NCI-H1436 (cell line): Measurements from ENCODE around the gene CLASP2.
"Not testable (repeated sequence)": the region's sequence is repeated elsewhere in the genome, so short reads cannot be mapped to it uniquely, and the experiment has no call there.

Source experiments
- DNase-seq: peaks from one replicate; lab custom pipeline; 2025; lab: John Stamatoyannopoulos, UW

CLASP2 gene

DNA sequence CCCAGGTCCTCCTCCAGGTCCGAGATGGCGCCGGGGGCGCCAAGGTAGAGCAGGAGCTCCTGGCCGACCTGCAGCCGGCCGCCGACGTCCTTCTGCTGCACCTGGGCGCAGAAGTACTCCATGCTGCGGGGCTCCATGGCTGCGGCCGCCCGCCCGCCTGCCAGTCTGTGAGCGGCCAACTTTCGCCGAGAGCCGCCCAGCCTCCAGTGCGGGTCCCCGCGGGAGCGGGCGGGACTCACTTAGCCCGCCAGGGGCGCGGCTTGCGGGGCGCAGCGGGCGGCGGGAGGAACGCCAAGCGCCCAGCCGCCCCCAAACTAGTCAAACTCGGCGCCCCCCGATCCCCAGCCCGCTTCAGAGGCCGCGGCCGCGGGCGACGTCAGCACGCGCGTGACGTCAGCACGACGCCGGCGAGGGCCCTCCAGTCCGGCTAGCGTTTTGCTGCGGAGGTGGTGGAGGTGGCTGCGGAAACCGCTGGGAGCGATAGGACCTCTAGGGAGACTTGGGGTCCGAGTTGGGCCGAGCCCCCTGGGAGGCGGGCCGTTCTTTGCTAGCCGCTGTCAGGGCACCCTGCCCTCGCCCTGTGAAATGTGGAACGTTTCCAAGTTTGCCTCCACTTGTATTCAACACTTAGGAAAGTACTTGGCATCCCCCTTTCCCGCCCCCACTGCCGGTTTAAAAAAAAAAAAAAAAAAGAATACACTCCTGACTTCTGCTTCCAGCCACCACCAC lies at the start of gene CLASP2:
Gene CLASP2, minus strand, starts transcription at position 389 of the 729 bp plus-strand sequence. Its CDS starts 252 bp downstream, at position 137.
- DNase-seq: peak; percentile 38

DNA sequence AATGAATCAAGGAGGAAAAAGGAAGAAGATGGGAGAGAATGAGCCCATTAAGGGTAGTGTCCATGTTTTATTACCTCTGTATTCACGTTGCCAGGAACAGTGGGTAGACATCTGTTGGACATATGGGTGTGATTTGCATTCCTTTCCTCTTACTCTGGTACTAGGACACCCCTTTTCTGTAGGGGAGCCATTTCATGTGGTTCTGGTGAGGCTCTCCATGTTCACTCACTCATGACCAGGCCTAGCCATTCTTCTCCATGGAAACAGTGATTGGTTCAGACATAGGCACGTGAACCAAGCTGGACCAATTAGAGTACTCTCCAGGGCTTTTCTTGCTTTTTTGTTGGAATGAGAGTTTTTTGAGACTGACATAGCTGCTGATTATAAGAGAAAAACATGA lies 40.8 kb upstream of the CLASP2 start:
- DNase-seq: no peak

DNA sequence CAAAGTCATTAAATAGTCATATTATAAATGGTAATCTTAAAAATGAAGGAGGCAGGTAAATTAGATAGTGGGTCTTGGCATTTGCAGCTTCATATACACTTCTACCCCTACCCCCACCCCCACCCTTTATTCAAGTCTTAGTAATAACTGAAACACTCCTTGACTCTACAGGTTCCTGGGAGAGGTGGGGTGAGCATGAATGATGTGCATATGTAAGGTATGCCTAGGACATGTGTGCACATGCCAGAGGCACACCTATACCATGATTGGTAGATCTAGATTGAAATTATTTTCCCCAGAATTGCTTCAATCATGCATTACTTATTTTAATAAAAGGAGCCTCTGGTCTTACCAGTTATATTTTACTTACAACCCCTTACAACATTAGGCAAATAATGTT lies 40.2 kb upstream of the CLASP2 start:
- no peak for DNase-seq

DNA sequence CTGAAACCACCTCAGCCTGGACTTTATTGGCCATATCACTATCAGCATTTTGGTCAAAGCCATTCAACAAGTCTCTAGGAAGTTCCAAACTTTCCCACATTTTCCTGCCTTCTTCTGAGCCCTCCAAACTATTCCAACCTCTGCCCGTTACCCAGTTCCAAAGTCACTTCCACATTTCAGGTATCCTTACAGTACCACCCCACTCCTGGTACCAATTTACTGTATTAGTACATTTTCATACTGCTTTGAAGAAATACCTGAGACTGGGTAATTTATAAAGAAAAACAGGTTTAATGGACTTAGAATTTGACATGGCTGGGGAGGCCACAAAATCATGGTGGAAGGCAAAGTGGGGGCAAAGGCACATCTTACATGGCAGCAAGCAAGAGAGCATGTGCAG lies 36.3 kb upstream of the CLASP2 start:
- not testable (repeated sequence) for DNase-seq

DNA sequence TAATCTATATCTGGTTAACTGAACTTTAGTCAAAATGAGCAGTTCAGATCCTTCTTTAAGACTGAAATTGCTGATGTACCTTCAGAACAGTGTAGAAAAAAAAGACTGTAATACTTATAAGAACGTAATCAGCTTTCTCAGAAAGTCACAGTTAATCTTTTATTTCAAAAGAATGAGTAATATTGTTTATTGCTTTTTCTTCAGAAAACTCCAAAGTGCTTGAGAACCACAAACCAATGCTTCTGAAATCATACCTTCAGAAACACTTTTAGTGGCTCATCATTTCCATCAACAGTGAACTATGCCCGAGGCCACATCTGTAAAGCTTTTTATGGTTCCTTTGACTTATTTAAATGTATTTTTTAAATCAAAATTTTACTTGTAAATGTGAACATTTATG lies 33.3 kb upstream of the CLASP2 start:
- no peak for DNase-seq

DNA sequence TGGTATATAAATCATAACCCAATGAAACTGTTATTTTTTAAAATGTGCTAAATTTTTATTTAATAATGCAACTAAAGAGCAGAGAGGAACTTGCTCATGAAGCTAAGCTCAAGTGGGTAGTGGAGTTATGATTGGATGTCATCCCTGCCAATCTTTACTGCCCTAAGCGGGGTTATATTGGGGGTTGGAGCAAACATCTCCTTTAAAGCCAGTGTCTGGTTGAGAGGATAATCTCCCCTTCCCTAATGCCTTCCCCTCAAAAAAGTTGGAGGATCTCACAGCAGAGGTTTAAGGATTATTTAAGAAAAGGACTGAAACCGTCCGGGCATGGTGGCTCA lies 32.1 kb upstream of the CLASP2 start:
- no peak for DNase-seq

DNA sequence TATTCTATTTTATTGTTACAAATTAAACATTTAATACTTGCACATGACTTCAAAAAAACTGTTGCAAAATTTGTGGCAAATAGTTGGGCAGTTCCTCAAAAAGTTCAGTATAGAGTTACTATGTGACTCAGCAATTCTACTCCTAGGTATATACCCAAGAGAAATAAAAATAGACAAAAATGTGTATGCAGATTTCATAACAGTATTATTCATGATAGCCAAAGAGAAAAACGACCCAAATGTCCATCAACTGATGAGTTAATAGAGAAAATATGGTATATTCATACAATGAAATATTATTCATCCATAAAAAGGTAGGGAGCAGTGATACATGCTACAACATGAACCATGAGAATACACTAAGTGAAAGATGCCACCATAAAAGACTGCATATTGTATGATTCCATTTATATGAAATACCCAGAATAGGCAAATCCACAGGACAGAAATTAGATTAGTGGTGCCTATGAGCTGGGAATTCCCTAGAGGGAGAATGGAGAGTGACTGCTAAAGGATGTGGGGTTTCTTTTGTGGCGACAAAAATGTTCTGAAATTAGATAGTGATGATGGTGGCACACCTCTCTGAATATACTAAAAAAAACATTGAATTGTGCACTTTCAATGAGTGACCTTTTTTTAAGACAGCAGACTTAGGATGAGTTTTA lies 31.6 kb upstream of the CLASP2 start:
- no peak for DNase-seq

DNA sequence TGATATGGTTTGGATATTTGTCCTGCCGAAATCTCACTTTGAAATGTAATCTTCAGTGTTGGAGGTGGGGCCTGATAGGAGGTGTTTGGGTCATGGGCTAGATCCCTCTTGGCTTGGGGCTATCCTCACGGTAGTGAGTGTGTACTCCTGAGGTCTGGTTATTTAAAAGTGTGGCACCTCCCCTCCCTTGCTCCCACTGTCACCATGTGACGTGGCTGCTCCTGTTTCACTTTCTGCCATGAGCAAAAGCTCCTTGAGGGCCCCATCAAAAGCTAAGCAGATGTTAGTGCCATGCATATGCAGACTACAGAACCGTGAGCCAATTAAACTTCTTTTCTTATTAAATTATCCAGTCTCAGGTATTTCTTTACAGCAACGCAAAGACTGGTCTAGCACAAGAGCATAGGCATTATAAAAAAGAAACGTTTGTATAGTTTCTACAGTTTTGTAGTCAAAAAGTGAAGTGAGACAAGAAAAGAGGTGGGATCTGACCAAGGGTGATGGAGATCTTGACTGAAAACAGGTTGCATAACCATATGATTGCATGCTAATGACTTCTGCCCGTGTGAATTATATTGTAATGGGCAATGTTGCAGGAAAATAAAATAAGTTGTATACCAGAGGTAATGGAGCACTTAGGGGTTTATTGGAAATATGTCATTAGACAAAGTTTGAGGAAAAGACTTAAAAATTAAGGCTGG lies 28.5 kb upstream of the CLASP2 start:
- DNase-seq: no peak

DNA sequence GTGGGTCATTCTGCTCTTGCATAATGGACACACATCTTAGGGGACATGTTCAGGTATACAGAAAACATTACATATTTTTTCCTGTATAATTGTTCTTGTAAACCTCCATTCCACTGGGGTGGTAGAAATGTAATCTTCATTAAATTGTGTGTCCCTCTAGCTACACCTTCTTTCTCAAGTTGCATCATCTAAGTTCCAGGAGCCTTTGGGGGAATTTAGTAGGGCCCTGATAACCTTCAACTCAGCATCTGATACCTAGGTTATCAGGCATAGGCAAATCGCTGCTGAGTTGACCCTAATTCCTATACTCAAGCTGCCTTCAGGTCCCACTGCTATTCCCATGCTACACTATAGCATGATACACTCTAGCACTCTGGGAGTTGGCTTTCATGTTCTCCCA lies 19.1 kb upstream of the CLASP2 start:
- DNase-seq: no peak

DNA sequence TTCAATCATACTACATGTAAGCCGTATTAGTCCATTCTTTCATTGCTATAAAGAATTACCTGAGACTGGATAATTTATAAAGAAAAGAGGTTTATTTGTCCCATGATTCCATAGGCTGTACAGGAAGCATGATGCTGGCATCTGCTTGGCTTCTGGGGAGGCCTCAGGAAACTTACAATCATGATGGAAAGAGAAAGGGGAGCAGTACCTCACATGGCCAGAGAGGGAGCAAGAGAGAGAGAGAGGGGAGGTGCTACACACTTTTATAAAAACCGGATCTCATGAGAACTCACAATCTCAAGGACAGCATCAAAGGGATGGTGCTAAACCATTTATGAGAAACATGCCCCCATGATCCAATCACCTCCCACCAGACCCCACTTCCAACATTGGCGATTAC lies 14.3 kb upstream of the CLASP2 start:
- DNase-seq: no peak

DNA sequence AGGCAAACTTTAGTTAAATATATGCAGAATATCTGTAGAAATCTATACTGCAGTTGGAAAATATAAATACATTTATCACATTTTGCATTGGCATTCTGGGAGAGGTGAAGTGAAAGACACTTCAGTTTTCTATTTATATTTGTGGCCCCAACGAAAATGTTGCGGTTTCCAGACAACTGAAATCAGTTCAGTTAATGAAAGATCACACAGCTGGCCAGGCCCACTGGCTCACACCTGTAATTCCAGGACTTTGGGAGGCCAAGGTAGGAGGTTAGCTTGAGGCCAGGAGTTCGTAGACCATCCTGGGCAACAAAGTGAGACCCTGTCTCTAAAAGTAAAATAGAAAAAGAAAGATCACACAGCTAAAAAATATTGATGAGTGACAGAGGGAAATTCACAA lies 11.9 kb upstream of the CLASP2 start:
- no peak for DNase-seq

DNA sequence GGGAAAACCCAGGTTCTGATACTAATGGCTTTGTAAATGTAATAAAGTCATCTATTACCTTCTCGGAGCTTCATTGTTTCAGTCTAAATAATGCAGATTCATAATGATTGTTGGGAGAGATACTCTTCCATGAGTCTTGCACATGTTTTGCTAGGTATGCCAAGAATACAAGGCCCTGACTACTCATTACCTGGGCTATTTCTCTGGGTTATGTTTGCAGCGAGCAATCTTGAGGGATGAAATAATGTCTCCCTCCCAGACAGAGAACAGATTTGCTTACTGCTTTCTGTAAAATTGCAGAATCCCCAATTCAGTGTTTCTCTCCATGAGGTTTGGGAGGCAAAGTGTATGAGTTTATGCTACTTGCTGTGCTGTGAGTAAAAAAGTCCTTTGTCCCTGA lies 6.2 kb upstream of the CLASP2 start:
- no peak for DNase-seq

DNA sequence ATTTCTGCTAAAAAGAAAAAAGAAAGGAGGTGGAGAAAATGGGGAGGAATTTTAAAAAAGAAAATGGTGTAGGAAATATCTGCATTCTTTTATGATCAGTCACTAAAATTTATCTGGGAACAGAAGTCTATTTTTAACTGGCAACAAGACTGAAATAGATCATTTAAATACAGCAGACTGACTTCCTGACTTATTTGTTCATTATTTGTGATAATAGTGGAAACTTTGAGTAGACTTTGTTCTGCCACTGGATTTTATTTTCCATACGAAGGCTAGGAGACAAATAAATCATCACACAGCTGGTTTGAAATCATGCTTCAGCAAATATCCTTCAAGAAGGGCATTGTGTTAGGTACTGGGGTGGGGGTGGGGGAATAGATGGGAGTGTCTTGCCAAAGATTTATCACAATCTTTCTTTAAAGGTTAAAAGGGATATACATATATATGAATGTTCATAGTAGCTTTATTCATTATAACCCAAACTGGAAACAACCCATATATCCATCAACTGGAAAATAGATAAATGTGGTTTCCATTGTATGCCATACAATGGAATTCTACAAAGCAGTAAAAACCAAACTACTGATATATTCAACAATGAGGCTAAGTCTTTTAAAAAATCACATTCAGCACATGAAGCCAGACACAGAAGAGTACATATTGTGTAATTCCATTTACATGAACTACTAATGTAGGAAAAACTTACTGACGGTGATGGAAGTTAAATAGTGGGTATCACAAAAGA lies 4.7 kb upstream of the CLASP2 start:
- DNase-seq: no peak

DNA sequence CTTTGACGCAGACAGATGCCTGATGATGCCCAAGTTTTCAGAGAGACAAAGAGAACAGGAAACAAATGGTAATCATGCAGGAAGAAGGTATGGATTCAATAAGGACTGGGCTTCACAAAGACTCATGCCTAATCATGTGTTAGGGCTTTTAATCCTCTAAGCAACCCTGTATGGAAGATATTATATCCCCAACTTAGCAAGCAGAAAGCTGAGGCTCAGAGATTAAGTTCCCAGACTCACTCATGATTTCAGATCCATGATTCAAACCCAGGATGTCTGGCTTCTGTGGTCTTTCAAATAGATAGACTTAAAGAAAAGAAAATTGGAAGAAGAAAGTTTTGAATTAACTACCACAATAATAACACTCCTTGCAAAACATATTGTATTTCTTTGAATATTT lies 4.1 kb upstream of the CLASP2 start:
- no peak for DNase-seq

DNA sequence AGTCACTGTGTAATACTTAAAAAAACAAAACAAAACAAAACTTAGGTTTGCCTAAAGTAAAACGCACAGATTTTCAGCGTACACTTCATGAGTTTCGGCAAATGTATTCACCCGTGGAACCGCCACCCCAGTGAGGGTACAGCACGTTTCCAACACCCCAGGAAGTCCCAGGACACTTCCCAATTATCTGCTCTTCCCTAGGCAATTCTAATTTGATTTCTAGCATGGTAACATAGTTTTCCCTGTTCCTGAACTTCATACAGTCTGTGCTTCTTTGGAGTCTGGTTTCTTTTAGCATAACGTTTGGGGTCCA lies 497 bp upstream of the CLASP2 start:
- DNase-seq: no peak

DNA sequence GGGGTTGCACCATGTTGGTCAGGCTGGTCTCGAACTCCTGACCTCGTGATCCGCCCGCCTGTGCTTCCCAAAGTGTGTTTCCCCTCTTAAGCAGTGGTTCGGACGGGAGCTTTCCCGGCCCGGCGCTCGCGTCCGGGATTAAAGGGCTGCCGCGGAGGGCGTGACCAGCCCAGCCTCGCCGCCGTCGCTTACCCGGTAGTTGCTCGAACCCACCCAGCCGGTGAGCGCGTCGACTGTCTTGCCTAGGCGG lies 513 bp downstream of the CLASP2 start:
- DNase-seq: no peak

DNA sequence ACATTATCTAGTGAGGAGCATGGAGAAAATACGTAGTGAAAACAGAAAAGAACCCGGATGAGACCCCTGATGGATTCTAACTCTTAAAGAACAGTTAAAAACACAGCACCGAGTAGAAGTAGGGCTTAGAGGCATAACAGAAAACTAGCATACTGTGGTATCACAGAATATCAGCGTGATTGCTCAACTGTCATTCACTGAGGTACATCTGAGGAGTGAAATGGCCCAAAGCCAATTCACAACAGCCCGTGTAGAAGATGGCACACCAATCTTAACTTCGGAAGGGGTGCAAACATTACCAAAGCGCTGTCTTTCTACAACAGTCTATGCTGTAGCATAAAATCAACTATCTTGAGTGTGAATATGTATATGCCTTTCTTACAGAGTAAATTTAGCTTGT lies 1.8 kb downstream of the CLASP2 start:
- no peak for DNase-seq

DNA sequence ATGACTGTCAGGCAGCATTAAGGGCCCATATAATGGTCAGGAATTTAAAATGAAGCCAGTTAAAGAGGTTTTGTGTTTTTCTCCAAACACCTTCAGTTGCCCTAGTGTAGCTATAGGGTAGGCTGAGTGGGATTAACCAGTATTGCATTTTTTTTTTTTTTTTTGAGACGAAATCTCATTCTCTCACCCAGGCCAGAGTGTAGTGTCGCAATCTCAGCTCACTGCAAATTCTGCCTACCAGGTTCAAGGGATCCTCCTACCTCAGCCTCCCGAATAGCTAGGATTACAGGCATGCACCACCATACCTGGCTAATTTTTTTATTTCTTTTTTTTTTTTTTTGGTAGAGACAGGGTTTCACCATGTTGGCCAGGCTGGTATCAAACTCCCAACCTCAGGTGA lies 7.0 kb downstream of the CLASP2 start:
- no peak for DNase-seq

DNA sequence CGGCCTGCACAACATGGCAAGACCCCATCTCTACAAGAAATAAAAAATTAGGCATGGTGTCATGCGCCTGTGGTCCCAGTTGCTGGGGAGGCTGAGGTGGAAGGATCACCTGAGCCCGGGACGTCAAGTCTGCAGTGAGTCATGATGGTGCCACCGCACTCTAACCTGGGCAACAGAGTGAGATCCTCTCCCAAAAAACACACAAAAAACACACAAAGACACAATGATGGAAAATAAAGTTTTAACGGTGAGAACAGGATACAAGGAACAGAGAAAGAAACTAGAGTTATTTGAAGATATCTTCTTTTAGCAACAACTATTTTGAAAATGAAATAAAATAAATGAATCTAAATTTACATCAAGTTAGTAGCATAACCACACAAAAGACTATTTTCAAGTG lies 12.0 kb downstream of the CLASP2 start:
- DNase-seq: no peak

DNA sequence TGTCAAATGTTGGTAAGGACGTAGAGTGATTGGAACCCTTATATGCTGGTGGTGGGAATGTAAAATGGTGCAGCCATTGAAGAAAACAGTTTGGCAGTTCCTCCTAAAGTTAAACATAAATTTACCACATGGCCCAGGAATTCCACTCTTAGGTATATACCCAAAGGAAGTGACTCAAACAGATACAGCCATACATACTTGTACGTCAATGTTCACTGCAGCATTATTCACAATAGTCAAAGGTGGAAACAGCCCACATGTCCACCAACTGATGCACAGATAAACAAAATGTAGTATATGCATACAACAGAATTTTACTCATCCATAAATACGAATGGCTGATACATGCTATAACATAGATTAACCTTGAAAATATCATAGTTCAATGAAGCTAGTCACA lies 13.2 kb downstream of the CLASP2 start:
- DNase-seq: no peak

DNA sequence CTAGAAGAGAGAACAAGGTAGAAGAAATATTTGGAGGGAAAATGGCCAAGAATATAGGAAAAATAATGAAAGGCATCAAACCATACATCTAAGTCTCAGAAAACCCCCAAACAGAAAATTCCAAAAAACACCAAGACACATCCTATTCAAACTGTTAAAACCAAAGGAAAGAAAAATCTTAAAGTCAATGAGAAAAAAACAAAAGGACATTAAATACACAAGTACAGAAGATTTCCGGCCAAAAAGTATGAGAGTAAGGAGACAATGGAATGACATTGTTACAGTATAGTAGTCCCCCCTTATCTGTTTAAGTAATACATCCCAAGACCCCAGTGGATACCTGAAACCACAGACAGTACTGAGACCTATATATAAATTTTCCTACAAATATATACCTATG lies 18.8 kb downstream of the CLASP2 start:
- no peak for DNase-seq

DNA sequence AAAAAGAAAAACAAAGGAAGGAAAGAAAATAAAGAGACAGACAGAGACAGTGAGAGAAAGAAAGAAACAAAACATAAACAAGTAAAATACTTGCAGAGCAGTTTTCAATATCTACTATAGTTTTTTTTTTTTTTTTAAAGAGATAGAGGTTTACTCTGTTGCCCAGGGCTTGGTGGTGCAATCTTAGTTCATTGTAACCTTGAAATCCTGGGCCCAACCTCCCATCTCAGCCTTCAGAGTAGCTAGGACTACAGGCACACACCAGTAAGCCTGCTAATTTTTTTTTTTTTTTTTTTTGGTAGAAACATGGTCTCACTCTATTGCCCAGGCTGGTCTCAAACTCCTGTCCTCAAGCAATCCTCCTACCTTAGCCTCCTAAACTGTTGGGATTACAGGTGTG lies 23.1 kb downstream of the CLASP2 start:
- no peak for DNase-seq

DNA sequence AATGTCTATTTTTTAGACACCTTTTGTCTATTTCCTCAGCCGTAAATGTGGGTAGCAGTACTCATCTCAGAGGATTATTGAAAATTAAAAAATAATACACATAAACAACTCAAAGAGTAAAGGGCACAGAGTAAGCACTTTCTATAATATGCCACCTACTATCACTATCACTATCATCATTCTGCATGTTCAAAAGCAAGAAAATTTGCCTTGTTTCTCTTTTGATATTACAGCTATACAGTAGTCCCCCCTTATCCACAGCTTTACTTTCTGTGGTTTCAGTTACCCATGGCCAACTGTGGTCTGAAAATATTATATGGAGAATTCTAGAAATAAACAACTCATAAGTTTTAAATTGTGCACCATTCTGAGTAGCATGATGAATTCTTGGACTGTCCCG lies 27.7 kb downstream of the CLASP2 start:
- no peak for DNase-seq
